Measurements from ENCODE around the gene ALKAL2. TPM values are rescaled to one million over a fixed set of nuclear protein-coding genes. Genes with fewer than 3 reads are reported as not detected.

The ALKAL2 gene
- total RNA-seq, 2 experiments from 2014 or later, result not detected

DNA sequence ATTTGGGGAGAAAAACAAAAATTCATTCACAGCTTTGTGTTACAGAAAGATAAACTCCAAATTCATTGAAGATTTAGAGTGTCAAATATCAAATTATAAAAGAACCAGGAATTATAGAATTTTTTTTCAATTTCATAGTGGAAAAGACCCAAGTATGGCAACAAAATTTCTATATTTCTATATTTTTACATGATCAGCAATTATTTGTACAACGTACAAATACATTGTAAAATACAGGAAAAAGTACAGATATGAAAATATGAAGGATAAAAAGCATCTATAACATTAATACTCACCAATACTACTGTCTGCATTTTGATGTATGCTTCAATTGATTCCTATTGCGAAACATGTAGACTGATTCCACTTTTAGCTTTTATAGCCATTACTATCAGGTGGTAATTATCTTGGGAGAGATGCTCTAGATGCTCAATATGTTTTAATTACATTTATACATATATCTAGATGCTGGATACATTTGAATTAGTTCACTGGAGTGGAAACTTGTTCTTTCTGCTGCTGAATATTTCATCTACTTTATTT is 28.0 kb downstream of the ALKAL2 start:
- DNase-seq (no peak), ATAC-seq (ENCODE audit: poor library complexity) (no peak)
- H3K27me3 ChIP-seq (ENCODE audit: control insufficient read depth in 1 of 2, insufficient read depth in 2 of 2, low read length in 2 of 2), result no peaks in the 10 kb centered on the region
- peaks cover 7% of the 10 kb centered on the region for H3K9me3 Mint-ChIP-seq
- intact Hi-C loops (cut with DNase I, micrococcal nuclease), result loop anchor here (5.0 to 10.0 kb wide), 4 partner anchors 78 to 417 kb away; partner anchors contain the start of gene TMEM18 (in 1 of the 2)
- H3K9me3 ChIP-seq (ENCODE audit: control insufficient read depth in 1 of 2, insufficient read depth in 1 of 2, low read length in 2 of 2), result peaks cover 0 to 5% of the 10 kb centered on the region in 2 experiments
- no peak overlapping the region for H3K4me3 ChIP-seq (ENCODE audit: low read length)
- H3K4me3 Mint-ChIP-seq, result no peak overlapping the region
- H3K36me3 Mint-ChIP-seq (ENCODE audit: low read depth), result peaks cover 26% of the 10 kb centered on the region
- TF ChIP-seq, protein P1, sequence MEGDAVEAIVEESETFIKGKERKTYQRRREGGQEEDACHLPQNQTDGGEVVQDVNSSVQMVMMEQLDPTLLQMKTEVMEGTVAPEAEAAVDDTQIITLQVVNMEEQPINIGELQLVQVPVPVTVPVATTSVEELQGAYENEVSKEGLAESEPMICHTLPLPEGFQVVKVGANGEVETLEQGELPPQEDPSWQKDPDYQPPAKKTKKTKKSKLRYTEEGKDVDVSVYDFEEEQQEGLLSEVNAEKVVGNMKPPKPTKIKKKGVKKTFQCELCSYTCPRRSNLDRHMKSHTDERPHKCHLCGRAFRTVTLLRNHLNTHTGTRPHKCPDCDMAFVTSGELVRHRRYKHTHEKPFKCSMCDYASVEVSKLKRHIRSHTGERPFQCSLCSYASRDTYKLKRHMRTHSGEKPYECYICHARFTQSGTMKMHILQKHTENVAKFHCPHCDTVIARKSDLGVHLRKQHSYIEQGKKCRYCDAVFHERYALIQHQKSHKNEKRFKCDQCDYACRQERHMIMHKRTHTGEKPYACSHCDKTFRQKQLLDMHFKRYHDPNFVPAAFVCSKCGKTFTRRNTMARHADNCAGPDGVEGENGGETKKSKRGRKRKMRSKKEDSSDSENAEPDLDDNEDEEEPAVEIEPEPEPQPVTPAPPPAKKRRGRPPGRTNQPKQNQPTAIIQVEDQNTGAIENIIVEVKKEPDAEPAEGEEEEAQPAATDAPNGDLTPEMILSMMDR (IDR thresholded peaks at IDR 0.05), result no peak
- H3K27me3 Mint-ChIP-seq, result no peaks in the 10 kb centered on the region
- H3K27ac ChIP-seq (ENCODE audit: low read depth in 1 of 2, low read length in 2 of 2), result no peak overlapping the region
- H3K36me3 ChIP-seq (ENCODE audit: insufficient read depth, low read length), result no peaks in the 10 kb centered on the region
- H3K27ac Mint-ChIP-seq, result no peak overlapping the region
- ChIA-PET CTCF (interaction anchor here (1.6 kb wide), 1 partner anchor 13 kb away, joined by 3 read pairs; no protein-coding TSS in a partner anchor), POLR2A (no interaction called here)
- peaks cover 14% of the 10 kb centered on the region for H3K4me1 ChIP-seq (ENCODE audit: insufficient read depth, low read length)
- peaks cover 16% of the 10 kb centered on the region for H3K4me1 Mint-ChIP-seq (ENCODE audit: low read depth)

DNA sequence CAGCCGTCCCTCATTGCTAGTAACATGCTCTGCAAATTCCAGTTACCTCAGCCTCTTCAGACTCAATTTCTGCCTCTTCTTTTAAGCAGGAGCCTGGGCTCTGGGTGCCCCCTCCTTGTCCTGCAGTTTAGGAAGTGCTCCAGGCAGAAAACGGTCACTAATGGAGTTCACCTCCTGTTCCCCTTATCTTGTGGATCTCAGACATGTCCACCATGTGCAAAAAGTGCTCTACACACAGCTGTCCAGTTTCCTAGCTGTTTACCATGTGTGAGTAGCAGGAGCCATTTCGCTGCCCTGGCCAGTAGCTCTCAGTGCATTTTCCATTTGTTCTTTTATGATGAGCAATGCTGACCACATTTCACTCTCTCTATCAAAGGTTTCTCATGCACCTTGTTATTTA is 29.0 kb downstream of the ALKAL2 start:
- ChIA-PET POLR2A (no interaction called here), CTCF (interaction anchor here (1.6 kb wide), 1 partner anchor 12 kb away, joined by 3 read pairs; no protein-coding TSS in a partner anchor)
- Mint-ChIP-seq H3K27ac (no peak overlapping the region), H3K36me3 (ENCODE audit: low read depth) (peaks cover 21% of the 10 kb centered on the region), H3K4me1 (ENCODE audit: low read depth) (peaks cover 13% of the 10 kb centered on the region), H3K27me3 (no peaks in the 10 kb centered on the region), H3K9me3 (peaks cover 7% of the 10 kb centered on the region), H3K4me3 (no peak overlapping the region)
- Histone ChIP-seq H3K9me3 (ENCODE audit: control insufficient read depth in 1 of 2, insufficient read depth in 1 of 2, low read length in 2 of 2) (peaks cover 0 to 5% of the 10 kb centered on the region in 2 experiments), H3K27ac (ENCODE audit: low read depth in 1 of 2, low read length in 2 of 2) (no peak overlapping the region), H3K36me3 (ENCODE audit: insufficient read depth, low read length) (no peaks in the 10 kb centered on the region), H3K27me3 (ENCODE audit: control insufficient read depth in 1 of 2, insufficient read depth in 2 of 2, low read length in 2 of 2) (no peaks in the 10 kb centered on the region), H3K4me1 (ENCODE audit: insufficient read depth, low read length) (peaks cover 10% of the 10 kb centered on the region), H3K4me3 (ENCODE audit: low read length) (no peak overlapping the region)
- ATAC-seq (ENCODE audit: poor library complexity) (no peak), DNase-seq (no peak)
- intact Hi-C loops (cut with DNase I, micrococcal nuclease), result no loop called here
- TF ChIP-seq, protein P1 (IDR thresholded peaks at IDR 0.05), result no peak

DNA sequence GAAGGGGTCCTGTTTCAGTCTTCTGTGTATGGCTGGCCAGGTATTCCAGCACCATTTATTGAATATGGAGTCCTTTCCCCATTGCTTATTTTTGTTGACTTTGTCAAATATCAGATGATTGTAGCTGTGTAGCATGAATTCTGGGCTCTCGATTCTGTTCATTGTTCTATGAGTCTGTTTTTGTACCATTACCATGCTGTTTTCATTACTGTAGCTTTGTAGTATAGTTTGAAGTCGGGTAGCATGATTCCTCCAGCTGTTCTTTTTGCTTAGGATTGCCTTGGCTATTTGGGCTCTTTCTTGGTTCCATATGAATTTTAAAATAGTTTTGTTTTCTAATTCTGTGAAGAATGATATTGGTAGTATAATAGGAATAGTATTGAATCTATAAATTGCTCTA is 30.0 kb downstream of the ALKAL2 start:
- ATAC-seq (ENCODE audit: poor library complexity), result no peak
- Mint-ChIP-seq H3K27ac (no peak overlapping the region), H3K27me3 (no peaks in the 10 kb centered on the region), H3K9me3 (peaks cover 7% of the 10 kb centered on the region), H3K4me3 (no peak overlapping the region), H3K4me1 (ENCODE audit: low read depth) (peaks cover 10% of the 10 kb centered on the region), H3K36me3 (ENCODE audit: low read depth) (peaks cover 24% of the 10 kb centered on the region)
- no peak overlapping the region for H3K27ac ChIP-seq (ENCODE audit: low read depth in 1 of 2, low read length in 2 of 2)
- POLR2A ChIA-PET, result no interaction called here
- no peak for DNase-seq
- H3K36me3 ChIP-seq (ENCODE audit: insufficient read depth, low read length), result no peaks in the 10 kb centered on the region
- H3K9me3 ChIP-seq (ENCODE audit: control insufficient read depth in 1 of 2, insufficient read depth in 1 of 2, low read length in 2 of 2), result peaks cover 0 to 5% of the 10 kb centered on the region in 2 experiments
- CTCF ChIA-PET, result interaction anchor here (0.9 kb wide), 1 partner anchor 11 kb away, joined by 3 read pairs; no protein-coding TSS in a partner anchor
- TF ChIP-seq, protein P1 (IDR thresholded peaks at IDR 0.05), result no peak
- H3K4me1 ChIP-seq (ENCODE audit: insufficient read depth, low read length), result no peaks in the 10 kb centered on the region
- H3K4me3 ChIP-seq (ENCODE audit: low read length), result no peak overlapping the region
- H3K27me3 ChIP-seq (ENCODE audit: control insufficient read depth in 1 of 2, insufficient read depth in 2 of 2, low read length in 2 of 2), result no peaks in the 10 kb centered on the region
- intact Hi-C loops (cut with DNase I, micrococcal nuclease), result no loop called here

Data from CD4-positive, alpha-beta T cell (primary cell).